Measurements from ENCODE around the gene CLDND2. TPM values are rescaled to one million over a fixed set of nuclear protein-coding genes. Genes with fewer than 3 reads are reported as not detected.

Gene CLDND2
- total and polyA plus RNA-seq, 2 of the 8 experiments (the other 6 are each of a cell fraction or from before 2014, with no cell fraction given) = 0.21 to 0.56 TPM

DNA sequence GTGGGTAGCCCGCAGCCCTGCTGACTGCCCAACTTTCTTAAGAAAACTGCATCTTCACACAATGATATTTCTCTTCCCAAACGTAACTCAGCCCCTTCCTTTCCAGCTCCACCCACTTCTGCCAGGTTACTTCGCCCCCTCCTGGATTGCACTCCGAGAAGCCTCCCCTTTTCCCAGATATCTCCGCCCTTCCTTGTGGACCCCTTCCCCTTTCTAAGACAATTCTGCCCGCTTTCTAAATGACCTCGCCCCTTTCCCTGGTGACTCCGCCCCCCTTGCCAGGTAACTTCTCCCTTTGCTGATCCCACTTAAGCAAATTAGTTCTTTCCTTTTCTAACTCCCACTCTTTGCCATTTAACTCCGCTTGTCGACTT lies 29.5 kb downstream of the CLDND2 start (continued):
- TF ChIP-seq, protein P1, sequence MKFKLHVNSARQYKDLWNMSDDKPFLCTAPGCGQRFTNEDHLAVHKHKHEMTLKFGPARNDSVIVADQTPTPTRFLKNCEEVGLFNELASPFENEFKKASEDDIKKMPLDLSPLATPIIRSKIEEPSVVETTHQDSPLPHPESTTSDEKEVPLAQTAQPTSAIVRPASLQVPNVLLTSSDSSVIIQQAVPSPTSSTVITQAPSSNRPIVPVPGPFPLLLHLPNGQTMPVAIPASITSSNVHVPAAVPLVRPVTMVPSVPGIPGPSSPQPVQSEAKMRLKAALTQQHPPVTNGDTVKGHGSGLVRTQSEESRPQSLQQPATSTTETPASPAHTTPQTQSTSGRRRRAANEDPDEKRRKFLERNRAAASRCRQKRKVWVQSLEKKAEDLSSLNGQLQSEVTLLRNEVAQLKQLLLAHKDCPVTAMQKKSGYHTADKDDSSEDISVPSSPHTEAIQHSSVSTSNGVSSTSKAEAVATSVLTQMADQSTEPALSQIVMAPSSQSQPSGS (IDR thresholded peaks at IDR 0.05; ENCODE audit: low read length) = no peak
- TF ChIP-seq EGR1 (IDR thresholded peaks at IDR 0.05; ENCODE audit: borderline replicate concordance, low read depth, low read length) (no peak), FOSL1 (IDR thresholded peaks at IDR 0.05; ENCODE audit: insufficient read depth, low read depth, low read length) (no peak), EP300 (IDR thresholded peaks at IDR 0.05; ENCODE audit: borderline replicate concordance in 1 of 2, low read depth in 2 of 2, low read length in 2 of 2) (no peak), GABPA (IDR thresholded peaks at IDR 0.05; ENCODE audit: borderline replicate concordance, insufficient read depth, low read length) (no peak), MAFK (IDR thresholded peaks at IDR 0.05; ENCODE audit: low read depth, low read length) (no peak), NANOG (IDR thresholded peaks at IDR 0.05; ENCODE audit: insufficient read depth, low read depth, low read length, poor library complexity, severe bottlenecking) (no peak), JUND (IDR thresholded peaks at IDR 0.05; ENCODE audit: low read length) (no peak), SP1 (IDR thresholded peaks at IDR 0.05; ENCODE audit: low read depth, low read length) (0 out of 2 replicates have a peak, but pooled peaks have one; percentile 49), CBX5 (IDR thresholded peaks at IDR 0.05; ENCODE audit: low read depth, low read length) (no peak), HDAC2 (IDR thresholded peaks at IDR 0.05; ENCODE audit: borderline replicate concordance in 1 of 2, low read depth in 2 of 2, low read length in 2 of 2) (no peak), RXRA (IDR thresholded peaks at IDR 0.05; ENCODE audit: insufficient read depth, low read depth, low read length) (no peak), RAD21 (IDR thresholded peaks at IDR 0.05 in 1 of 2, conservative IDR thresholded peaks at IDR 0.05 in 1 of 2; ENCODE audit: low read depth in 2 of 2, low read length in 2 of 2) (no peak), RFX5 (IDR thresholded peaks at IDR 0.05; ENCODE audit: borderline replicate concordance, low read depth, low read length) (no peak)
- TF ChIP-seq, protein P2, sequence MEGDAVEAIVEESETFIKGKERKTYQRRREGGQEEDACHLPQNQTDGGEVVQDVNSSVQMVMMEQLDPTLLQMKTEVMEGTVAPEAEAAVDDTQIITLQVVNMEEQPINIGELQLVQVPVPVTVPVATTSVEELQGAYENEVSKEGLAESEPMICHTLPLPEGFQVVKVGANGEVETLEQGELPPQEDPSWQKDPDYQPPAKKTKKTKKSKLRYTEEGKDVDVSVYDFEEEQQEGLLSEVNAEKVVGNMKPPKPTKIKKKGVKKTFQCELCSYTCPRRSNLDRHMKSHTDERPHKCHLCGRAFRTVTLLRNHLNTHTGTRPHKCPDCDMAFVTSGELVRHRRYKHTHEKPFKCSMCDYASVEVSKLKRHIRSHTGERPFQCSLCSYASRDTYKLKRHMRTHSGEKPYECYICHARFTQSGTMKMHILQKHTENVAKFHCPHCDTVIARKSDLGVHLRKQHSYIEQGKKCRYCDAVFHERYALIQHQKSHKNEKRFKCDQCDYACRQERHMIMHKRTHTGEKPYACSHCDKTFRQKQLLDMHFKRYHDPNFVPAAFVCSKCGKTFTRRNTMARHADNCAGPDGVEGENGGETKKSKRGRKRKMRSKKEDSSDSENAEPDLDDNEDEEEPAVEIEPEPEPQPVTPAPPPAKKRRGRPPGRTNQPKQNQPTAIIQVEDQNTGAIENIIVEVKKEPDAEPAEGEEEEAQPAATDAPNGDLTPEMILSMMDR (IDR thresholded peaks at IDR 0.05; ENCODE audit: control extremely low read depth in 1 of 3, insufficient read depth in 1 of 3, low read depth in 1 of 3, low read length in 3 of 3) = peak in 1 of 3 experiments; percentile 4; a peak in 1 of 4 replicates
- TF ChIP-seq, protein P3, sequence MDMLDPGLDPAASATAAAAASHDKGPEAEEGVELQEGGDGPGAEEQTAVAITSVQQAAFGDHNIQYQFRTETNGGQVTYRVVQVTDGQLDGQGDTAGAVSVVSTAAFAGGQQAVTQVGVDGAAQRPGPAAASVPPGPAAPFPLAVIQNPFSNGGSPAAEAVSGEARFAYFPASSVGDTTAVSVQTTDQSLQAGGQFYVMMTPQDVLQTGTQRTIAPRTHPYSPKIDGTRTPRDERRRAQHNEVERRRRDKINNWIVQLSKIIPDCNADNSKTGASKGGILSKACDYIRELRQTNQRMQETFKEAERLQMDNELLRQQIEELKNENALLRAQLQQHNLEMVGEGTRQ (IDR thresholded peaks at IDR 0.05; ENCODE audit: low read length) = no peak
- TF ChIP-seq, protein P4, sequence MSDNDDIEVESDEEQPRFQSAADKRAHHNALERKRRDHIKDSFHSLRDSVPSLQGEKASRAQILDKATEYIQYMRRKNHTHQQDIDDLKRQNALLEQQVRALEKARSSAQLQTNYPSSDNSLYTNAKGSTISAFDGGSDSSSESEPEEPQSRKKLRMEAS (IDR thresholded peaks at IDR 0.05) = no peak
- TF ChIP-seq, protein P5, sequence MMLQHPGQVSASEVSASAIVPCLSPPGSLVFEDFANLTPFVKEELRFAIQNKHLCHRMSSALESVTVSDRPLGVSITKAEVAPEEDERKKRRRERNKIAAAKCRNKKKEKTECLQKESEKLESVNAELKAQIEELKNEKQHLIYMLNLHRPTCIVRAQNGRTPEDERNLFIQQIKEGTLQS (IDR thresholded peaks at IDR 0.05; ENCODE audit: insufficient read depth, low read depth, low read length) = no peak

Measured in H1 (cell line).